GM15510 (cell line): Measurements from ENCODE around the gene ZBED2.

Experiments used
- POLR2A ChIP-seq: IDR thresholded peaks from 3 replicates; pipeline ENCODE4 v1.6.1; 2011; ENCODE audit warnings: borderline replicate concordance; ENCODE audit not compliant: insufficient read length; ENCODE audit errors: extremely low read depth

The ZBED2 gene, protein sequence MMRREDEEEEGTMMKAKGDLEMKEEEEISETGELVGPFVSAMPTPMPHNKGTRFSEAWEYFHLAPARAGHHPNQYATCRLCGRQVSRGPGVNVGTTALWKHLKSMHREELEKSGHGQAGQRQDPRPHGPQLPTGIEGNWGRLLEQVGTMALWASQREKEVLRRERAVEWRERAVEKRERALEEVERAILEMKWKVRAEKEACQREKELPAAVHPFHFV

DNA sequence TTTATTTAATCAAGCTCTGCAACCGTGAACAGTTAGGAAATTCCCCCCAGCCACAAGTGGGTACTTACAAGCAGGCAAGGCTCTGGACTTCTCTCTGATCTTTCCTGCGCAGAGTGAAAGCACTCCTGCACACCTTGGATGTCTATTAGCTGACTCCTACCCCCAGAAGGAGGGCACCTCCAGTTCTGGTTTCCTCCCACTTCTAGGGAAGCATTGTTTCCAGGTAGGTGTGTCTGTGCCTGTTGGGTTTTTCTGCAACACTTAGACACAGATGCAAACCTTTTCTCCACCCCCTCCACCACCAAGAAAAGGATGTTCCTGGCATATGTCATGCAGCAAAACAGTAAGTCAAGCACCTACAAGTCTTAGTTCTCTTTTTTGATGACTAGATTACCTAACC lies at the start of gene ZBED2:
TSS of gene ZBED2 (minus strand) at position 115 of the 400 bp plus-strand sequence. CDS start 1,145 bp downstream, outside the sequence.
- no peak for TF ChIP-seq POLR2A

DNA sequence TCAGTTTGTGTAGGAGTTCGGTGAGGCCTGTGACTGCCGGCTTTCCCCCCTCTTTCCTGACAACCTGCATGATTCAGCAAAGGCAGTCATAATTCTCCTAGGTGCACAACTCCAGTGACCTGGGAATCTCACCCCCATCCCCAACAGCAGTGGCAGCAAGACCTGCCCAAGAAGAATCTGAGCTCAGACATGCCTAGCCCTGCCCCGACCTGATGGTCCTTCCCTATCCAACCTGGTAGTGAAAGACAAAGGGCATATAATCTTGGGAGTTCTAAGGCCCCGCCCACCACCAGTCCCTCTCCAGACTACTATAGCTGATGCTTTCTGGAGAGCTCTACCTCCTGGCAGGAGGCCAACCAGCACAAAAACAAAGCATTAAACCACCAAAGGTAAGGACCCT lies 44.2 kb upstream of the ZBED2 start:
- no peak for TF ChIP-seq POLR2A

DNA sequence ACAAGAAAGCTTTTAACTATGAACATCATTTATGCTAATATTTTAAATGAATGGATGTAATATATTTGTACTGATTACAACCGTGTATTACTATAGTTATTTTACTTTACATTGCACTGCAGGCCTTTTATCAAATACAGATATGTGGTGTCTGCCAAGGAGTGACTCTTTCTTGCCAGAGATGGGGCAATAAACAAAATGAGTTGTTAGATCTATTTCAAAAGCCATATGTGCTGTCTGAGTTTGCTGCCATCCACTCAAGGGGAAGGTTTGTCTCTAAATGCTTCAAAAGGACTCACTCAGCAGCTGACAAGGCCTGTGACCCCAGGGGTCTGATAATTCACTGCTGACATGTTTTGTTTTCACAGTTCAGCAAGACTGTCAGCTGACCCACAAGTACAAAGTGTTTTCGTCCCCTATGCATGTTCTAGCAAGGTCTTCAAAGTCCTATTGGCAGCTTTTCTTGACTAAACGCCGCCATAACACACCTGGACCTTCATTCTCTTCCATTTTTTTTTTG lies 41.3 kb upstream of the ZBED2 start:
- TF ChIP-seq POLR2A, result no peak

DNA sequence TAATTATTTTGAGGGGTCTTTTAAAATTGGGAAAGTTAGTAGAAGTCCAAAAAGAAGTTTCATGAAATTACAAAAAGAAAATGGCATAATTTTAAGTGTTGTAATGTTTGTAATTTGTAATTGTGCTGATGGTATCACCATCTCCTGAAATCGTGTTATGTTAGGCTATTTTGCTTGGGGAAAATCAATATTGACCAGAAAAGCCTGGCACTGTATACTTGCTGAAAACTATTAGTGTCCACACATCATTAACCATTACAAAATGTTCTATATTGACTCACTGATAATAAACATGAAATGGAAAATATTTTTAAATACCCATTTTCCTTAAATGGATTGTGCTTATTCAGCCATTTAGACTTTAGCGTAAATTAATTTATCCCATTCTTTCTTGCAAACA lies 40.3 kb upstream of the ZBED2 start:
- TF ChIP-seq POLR2A, result no peak

DNA sequence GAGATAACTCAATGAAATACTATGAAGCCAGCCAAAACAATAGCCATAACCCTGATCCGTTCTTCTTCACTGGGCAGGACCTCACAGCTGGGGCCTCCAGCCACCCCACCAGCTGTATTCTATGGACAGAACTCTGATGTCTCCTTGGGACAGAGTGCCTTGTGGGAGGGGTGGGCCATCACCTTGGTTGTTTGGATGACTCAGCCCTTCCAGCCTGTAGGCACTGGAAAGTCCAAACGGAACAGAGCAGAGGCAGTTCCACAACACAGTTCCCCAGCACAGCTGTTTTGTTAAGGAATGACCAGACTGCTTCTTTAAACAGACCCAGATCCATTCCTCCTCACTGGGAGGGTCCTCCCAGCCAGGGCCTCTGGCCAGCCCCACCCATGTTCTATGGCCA lies 31.9 kb upstream of the ZBED2 start:
- no peak for TF ChIP-seq POLR2A

DNA sequence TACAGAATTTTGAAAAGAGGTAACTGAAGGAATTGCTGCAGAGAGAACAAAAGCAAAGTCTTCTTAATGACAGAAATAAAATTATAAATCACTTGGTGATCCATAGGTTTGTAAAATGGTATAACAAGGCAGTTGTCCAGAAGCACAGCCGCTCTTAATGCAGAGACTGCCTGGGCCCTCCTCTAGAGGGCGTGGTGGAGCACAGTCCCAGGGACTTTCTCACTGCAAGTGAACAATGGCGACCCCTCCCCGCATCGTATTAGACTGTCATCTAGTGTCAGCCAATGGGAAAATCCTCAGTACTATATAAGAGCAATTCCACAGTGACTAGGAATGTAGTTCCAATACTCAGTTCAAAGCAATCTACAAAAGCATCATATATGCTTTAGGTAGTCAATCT lies 26.4 kb upstream of the ZBED2 start:
- no peak for TF ChIP-seq POLR2A

DNA sequence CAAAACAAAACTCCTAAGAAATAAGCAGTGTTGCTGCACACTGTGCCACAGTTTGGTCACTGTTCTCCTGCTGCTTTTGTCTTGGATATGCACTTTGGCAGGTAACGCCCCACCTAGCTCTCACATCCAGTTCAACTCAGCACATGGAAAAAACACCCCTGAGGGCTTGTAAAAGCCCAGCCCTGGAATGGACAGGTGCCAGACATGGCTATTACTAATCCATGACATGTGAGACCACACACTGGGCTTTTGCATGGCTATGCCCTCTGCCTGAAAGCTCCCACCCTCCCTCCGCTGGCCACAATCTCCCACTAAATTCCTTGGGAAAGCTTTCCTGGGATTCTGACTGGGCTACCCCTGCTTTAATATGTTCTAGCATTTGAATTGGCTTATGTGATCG lies 24.7 kb upstream of the ZBED2 start:
- no peak for TF ChIP-seq POLR2A

DNA sequence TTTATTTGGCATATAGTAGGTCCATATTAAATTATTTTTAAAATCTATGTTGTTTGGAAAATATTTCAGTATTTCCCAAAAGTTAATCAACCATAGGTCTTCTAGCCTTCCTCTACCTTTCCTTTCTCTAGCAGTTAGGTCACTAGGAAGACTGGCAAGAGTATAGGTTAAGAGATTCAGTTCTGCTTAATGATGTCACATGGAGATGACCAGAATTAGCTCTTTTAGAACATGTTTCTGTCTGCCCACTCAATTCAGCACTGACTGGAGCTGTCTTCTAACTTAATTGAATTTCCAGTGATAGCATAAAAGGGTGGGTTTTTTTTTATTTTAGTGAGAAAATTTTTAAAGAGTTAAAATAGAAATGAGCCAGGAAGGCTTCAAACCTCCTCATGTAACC lies 23.8 kb upstream of the ZBED2 start:
- TF ChIP-seq POLR2A, result no peak

DNA sequence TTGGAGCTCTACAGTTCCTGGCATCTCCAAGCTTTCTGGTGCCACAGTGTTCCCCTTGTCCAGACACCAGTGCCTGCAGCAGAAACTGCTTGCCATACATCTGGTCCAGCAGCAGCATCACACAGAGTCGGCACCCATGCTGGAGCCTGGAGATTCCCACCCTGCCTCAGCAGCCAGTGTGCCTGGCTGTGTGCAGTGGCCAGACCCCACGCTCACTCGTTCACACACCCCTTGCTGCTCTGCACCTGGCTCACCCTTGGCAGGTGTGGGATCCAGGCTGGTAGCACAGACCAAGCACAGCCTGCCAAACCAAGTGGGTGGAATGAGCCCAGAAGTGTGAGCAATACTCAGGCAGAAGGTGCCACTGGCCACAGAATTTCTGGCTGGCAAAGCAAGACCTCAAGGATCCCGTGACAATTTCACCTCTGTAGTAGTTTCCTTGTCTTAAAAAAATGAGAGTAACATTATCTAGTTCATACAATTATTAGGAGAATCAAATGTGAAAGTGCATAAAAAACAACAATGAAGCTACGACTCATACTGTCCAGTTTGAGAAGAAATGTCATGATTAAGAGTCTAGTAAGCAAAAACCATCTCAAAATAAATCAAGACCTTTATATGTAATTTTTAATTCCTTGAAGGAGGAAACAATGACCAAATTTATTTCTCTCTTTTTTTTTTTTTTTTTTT lies 22.9 kb upstream of the ZBED2 start:
- no peak for TF ChIP-seq POLR2A

DNA sequence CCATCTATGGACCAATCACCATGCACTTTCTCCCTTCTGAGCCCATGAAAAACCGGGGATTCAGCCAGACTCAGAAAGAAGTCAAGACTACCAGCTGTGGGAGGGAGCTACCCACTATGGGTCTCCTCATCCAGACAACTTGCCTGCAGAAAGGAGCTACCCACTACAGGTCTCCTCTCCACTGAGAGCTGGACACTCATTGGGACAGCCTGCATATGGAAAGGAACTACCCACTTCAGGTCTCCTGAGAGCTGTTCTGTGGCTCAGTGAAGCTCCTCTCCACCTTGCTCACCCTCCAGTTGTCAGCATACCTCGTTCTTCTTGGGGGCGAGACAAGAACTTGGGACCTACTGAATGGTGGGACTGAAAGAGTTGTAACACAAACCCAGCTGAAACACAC lies 22.3 kb upstream of the ZBED2 start:
- TF ChIP-seq POLR2A, result no peak

DNA sequence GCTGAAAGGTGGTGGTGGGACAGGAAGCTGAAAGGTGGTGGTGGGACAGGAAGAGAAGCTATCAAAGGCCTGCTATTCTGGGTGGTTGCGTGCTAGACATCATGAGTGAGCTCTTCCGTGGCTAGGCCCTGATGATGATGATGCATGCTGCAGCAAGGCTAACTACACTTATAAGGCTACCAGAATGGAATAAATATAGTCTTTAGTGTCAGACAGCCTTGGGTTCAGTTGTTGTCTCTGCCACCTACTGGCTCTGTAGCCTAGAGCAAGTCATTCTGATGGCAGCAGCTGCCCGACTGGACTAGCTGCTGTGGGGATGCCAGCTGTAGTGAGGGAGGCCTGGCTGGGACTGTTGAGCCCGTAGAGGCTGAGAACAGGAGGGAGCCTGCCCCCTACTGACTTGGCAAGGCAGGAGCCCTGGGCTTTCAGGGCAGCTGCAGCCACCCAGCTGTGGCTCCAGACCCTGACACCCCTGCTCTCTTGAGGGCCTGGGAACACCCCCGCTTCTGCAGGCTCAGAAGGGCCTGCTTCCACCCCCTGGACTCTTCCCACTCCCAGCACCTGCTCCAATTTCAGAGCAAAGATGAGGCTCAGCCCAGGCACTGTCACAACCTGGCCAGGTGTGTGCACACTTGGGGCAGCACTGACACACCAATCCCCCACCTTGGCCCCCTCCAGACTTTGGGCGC lies 21.4 kb upstream of the ZBED2 start:
- TF ChIP-seq POLR2A, result no peak

DNA sequence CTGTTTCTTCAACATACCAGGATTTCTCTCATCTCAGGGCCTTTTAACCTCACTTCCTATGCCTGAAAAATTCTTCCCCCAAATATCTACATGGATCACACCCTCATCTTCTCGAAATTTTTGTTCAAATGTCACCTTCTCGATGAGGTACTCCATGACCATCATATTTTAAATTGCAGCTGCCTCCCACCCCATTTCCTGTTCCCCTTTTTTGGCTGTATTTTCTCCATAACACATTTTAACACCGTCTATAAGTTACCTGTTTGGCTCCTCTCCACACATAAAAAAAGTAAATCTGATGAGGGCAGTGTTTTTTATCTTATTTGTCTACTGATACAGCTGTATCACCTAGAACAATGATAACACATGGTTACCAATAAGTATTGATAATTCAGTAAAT lies 20.7 kb upstream of the ZBED2 start:
- TF ChIP-seq POLR2A, result no peak

DNA sequence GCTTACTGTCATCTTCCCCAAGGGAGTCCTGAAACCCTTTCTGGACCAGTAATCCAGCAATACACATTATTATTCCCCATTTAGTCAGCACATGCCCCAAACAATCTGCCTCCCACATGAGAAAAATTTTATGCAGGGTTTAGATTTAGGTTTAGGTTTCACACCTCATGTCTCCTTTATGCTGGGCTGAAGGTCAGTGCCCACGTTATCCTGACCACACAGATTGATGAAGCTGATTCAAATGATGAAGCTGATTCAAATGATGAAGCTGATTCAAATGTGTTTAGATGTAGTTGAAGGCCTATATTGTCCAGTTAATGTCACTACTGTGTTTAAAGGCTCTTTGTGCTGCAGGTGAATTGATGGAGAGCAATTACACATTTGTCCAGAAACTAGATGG lies 18.1 kb upstream of the ZBED2 start:
- no peak for TF ChIP-seq POLR2A

DNA sequence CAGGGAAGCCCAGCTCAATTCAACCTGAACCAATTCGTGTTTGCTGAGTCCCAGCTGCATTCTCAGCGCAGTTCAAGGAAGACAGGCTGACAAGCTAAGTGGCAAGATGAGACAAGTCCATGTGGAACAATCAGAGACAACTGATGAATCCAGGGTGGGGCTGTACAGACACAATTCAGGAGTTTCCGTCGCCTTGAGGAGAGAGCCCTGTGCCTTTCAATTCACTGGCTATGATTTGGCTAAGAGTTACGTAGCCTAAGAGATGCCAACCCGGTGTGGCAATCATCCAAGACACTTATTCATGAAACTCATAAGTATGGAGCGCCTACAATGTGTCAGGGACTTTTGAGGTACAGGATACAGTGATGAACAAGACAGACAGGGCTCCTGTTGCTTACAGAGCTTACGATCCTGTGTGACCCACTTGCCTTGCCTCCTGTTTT lies 15.5 kb upstream of the ZBED2 start:
- no peak for TF ChIP-seq POLR2A

DNA sequence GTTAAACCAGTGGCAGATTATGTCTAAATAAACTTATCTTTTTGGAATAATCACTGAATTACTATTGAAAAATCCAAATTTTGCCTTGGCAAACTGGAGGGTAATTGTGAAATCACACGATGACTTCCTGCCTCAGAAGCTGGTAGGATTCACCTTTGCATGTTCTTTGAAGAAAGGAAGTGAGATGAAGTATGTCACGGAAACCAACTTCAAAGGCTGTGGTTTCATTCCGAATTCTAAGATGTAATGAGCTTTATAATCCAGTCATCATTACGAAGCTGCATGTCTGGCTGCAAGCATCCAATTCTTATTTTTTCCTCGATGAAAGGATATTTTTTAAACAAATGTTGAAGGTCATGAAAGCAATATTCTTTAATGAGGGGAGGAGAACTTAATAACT lies 15.0 kb upstream of the ZBED2 start:
- no peak for TF ChIP-seq POLR2A
